Fibroblast of lung (primary cell): Measurements from ENCODE around the gene ALG1.
"Not testable (repeated sequence)": the region's sequence is repeated elsewhere in the genome, so short reads cannot be mapped to it uniquely, and the experiment has no call there.

Source experiments
- CTCF ChIP-seq, 2 donors: IDR thresholded peaks in 1 of 2; conservative IDR thresholded peaks in 1 of 2; 1 replicate in 1 of 2; 2 replicates in 1 of 2; pipeline ENCODE4 v1.5.1; 2011 to 2012; ENCODE audit warnings: low read length in 2 of 2, control low read depth in 1 of 2, inconsistent platforms in 1 of 2, low read depth in 1 of 2, mild to moderate bottlenecking in 1 of 2
- EZH2 ChIP-seq: IDR thresholded peaks from 2 replicates; pipeline ENCODE4 v1.5.1; 2012; ENCODE audit warnings: low read length, control low read depth, mild to moderate bottlenecking; ENCODE audit errors: missing control alignments

GRCh38 chr16:5095145-5095830 is 23.6 kb downstream of the ALG1 start:
- TF ChIP-seq CTCF (conservative IDR thresholded peaks at IDR 0.05 in 1 of 2, IDR thresholded peaks at IDR 0.05 in 1 of 2; ENCODE audit: low read depth in 1 of 2, low read length in 2 of 2); EZH2: not testable (repeated sequence)
